Mesenchymal stem cell (in vitro differentiated cells and primary cell): Measurements from ENCODE around the gene GOLGA2.

Experiments
- DNase-seq: peaks from one replicate; pipeline ENCODE4 v3.0.0-alpha.2; 2013
- H2AFZ ChIP-seq: one replicate; pipeline ENCODE4 v1.6.1; 2013; ENCODE audit warnings: low read depth, mild to moderate bottlenecking, control low read depth, inconsistent platforms, low read length, moderate library complexity
- H2AK5ac ChIP-seq: 2 replicates; pipeline ENCODE4 v1.6.1; 2013; ENCODE audit warnings: low read length, moderate library complexity, mild to moderate bottlenecking, inconsistent platforms; ENCODE audit not compliant: severe bottlenecking
- H2BK120ac ChIP-seq: one replicate; pipeline ENCODE4 v1.6.1; 2013; ENCODE audit warnings: low read depth, mild to moderate bottlenecking, inconsistent platforms, low read length, moderate library complexity
- H2BK12ac ChIP-seq, 2 experiments: one replicate each; pipeline ENCODE4 v1.6.1; 2013; ENCODE audit warnings: inconsistent platforms in 2 of 2, low read length in 2 of 2, mild to moderate bottlenecking in 2 of 2, moderate library complexity in 2 of 2, control low read depth in 1 of 2
- H2BK15ac ChIP-seq: one replicate; pipeline ENCODE4 v1.6.1; 2013; ENCODE audit warnings: mild to moderate bottlenecking, low read depth, inconsistent platforms; ENCODE audit not compliant: poor library complexity, severe bottlenecking
- H2BK5ac ChIP-seq: 2 replicates; pipeline ENCODE4 v1.6.1; 2013; ENCODE audit warnings: low read depth, mild to moderate bottlenecking, low read length, control low read depth, inconsistent platforms; ENCODE audit not compliant: poor library complexity, severe bottlenecking
- H3K14ac ChIP-seq, 2 experiments: one replicate each; pipeline ENCODE4 v1.6.1; 2013; ENCODE audit warnings: inconsistent platforms in 2 of 2, low read length in 2 of 2, control low read depth in 1 of 2, mild to moderate bottlenecking in 1 of 2, moderate library complexity in 1 of 2
- H3K18ac ChIP-seq, 2 experiments: one replicate each; pipeline ENCODE4 v1.6.1; 2013; ENCODE audit warnings: inconsistent platforms in 2 of 2, low read length in 2 of 2, control low read depth in 1 of 2, low read depth in 1 of 2, mild to moderate bottlenecking in 1 of 2
- H3K23ac ChIP-seq, 2 experiments: one replicate each; pipeline ENCODE4 v1.6.1; 2013; ENCODE audit warnings: inconsistent platforms in 2 of 2, low read length in 2 of 2, mild to moderate bottlenecking in 2 of 2, moderate library complexity in 2 of 2, control low read depth in 1 of 2
- H3K27ac ChIP-seq: 2 replicates; pipeline ENCODE4 v1.5.1; 2013; ENCODE audit warnings: mild to moderate bottlenecking, moderate library complexity, low read length, control low read depth, inconsistent platforms; ENCODE audit not compliant: poor library complexity, severe bottlenecking
- H3K27me3 ChIP-seq, 2 experiments: 2 replicates each; pipeline versions ENCODE4 v1.6.1 to v1.7.0; 2013; ENCODE audit warnings: low read length in 2 of 2, mild to moderate bottlenecking in 2 of 2, moderate library complexity in 2 of 2, control low read depth in 1 of 2, inconsistent platforms in 1 of 2; ENCODE audit not compliant: control insufficient read depth in 1 of 2, insufficient read depth in 1 of 2
- H3K36me3 ChIP-seq, 2 experiments: 2 replicates each; pipeline versions ENCODE4 v1.6.1 to v1.7.0; 2013; ENCODE audit warnings: low read length in 2 of 2, control low read depth in 1 of 2, inconsistent platforms in 1 of 2, low read depth in 1 of 2, mild to moderate bottlenecking in 1 of 2; ENCODE audit not compliant: insufficient read depth in 2 of 2, control insufficient read depth in 1 of 2
- H3K4ac ChIP-seq, 2 experiments: one replicate each; pipeline ENCODE4 v1.6.1; 2013; ENCODE audit warnings: inconsistent platforms in 2 of 2, low read length in 2 of 2, mild to moderate bottlenecking in 2 of 2, moderate library complexity in 2 of 2, control low read depth in 1 of 2, low read depth in 1 of 2
- H3K4me1 ChIP-seq: 2 replicates; pipeline ENCODE4 v1.6.1; 2013; ENCODE audit warnings: low read depth, low read length, control low read depth; ENCODE audit not compliant: control insufficient read depth, insufficient read depth
- H3K4me2 ChIP-seq: 2 replicates; pipeline ENCODE4 v1.6.1; 2013; ENCODE audit warnings: low read length, mild to moderate bottlenecking, inconsistent platforms; ENCODE audit not compliant: poor library complexity, severe bottlenecking
- H3K4me3 ChIP-seq, 2 experiments: 2 replicates each; pipeline versions ENCODE4 v1.5.1 to v1.7.0; 2013; ENCODE audit warnings: low read length in 2 of 2, mild to moderate bottlenecking in 2 of 2, control low read depth in 1 of 2, low read depth in 1 of 2; ENCODE audit not compliant: insufficient read depth in 1 of 2
- H3K79me1 ChIP-seq: replicated peaks from 2 replicates; pipeline ENCODE4 v1.6.1; 2013; ENCODE audit warnings: mild to moderate bottlenecking, control low read depth, low read length, inconsistent platforms; ENCODE audit not compliant: poor library complexity, severe bottlenecking
- H3K9ac ChIP-seq: 2 replicates; pipeline ENCODE4 v1.7.0; 2013; ENCODE audit warnings: mild to moderate bottlenecking, low read length, moderate library complexity
- H3K9me3 ChIP-seq: 2 replicates; pipeline ENCODE4 v1.7.0; 2013; ENCODE audit warnings: mild to moderate bottlenecking, low read length; ENCODE audit not compliant: control insufficient read depth
- H4K8ac ChIP-seq: one replicate; pipeline ENCODE4 v1.6.1; 2013; ENCODE audit warnings: inconsistent platforms, mild to moderate bottlenecking, low read length, moderate library complexity
- H4K91ac ChIP-seq: one replicate; pipeline ENCODE4 v1.6.1; 2013; ENCODE audit warnings: mild to moderate bottlenecking, low read length, inconsistent platforms
- WGBS: methylation state at CpG from one replicate; pipeline ENCODE4 v1.1.7; 2013; ENCODE audit warnings: mixed read lengths; 5-methylcytosine and 5-hydroxymethylcytosine counted together

Gene GOLGA2

DNA sequence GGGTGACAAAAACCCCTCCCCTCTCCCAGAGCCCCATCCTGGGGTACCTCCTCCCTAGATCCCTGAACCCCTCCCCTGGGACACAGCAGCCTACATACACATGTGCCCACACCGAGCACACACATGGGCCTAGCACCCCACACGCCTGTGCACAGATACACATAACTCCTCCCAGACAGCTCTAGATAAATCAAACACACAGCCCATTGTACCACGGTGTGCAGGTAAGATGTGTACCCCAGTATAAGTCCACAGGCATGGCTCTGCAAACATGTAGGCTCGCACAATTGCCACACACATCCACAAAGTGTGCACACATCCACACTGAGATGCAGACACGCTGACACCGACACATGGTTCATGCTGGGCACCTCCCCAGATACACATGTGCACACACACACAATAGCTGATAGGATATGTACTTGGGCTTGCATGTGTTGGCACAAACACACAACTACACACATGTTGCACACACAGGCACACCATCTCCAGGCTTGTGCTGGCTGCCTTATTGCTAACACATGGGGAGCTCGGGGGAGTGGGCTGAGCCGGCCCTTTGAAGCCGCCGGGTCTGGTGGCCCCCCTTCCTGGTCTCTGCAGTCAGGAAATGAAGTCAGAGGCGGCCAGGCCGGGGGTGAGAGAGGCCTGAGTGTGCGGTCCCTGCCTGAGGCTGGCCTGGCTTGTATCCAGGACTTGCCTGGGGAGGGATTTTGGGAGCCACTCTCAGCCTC is 30.2 kb downstream of the GOLGA2 start:
- WGBS, result 25% methylated on average over 13 of the region's 13 CpGs

DNA sequence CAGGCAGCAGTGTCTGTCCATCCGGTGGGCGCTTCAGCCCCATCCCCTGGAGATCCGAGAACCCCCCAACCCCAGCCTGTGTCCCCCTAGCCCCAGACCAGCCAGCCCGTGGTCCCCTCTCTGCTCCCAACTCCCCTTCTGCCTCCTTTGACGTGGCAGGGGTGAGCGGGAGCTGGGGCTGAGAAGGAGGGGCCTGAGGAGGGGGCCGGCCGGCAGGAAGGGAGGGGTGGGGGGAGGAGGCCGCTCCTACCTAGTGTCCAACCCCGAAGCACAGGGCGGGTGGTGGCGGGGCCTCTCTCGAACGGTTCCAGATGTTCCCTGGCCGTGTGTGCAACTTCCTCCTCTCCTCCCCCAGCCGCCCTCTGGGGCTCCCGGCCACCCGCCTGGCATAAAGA is 31.0 kb downstream of the GOLGA2 start:
- peak; percentile 82 for DNase-seq
- Histone ChIP-seq H3K4me2 (peak overlapping the region; percentile 8), H3K18ac (peak overlapping the region; percentile 81 to 92), H3K27ac (no peak overlapping the region), H3K9ac (peak overlapping the region; percentile 94), H3K23ac (peak overlapping the region in 1 of 2 experiments; percentile 81), H3K14ac (no peak overlapping the region), H3K27me3 (no peaks in the 10 kb centered on the region), H2AK5ac (no peak overlapping the region), H2BK15ac (peak overlapping the region; percentile 91), H3K79me1 (peaks cover 1% of the 10 kb centered on the region), H2BK12ac (peak overlapping the region; percentile 44 to 90), H3K9me3 (no peaks in the 10 kb centered on the region), H4K91ac (peak overlapping the region; percentile 81), H4K8ac (peak overlapping the region; percentile 96), H2BK120ac (peak overlapping the region; percentile 90), H3K4ac (peak overlapping the region; percentile 75 to 94), H3K36me3 (peaks cover 29 to 54% of the 10 kb centered on the region in 2 experiments), H2AFZ (no peak overlapping the region), H3K4me3 (peak overlapping the region in 1 of 2 experiments; percentile 87), H3K4me1 (peaks cover 37% of the 10 kb centered on the region), H2BK5ac (no peak overlapping the region)
- WGBS, result 0% methylated on average over 3 of the region's 18 CpGs

More for the DNA sequence above, 30.2 kb downstream of the GOLGA2 start:
- H2BK120ac ChIP-seq, result peak overlapping the region; percentile 90
- no peak overlapping the region for H3K23ac ChIP-seq
- H3K14ac ChIP-seq, result peak overlapping the region in 1 of 2 experiments; percentile 50
- H3K4ac ChIP-seq, result peak overlapping the region; percentile 57 to 93
- H2AFZ ChIP-seq, result no peak overlapping the region
- H4K91ac ChIP-seq, result peak overlapping the region; percentile 95
- H4K8ac ChIP-seq, result peak overlapping the region; percentile 96
- H3K4me2 ChIP-seq, result no peak overlapping the region
- no peaks in the 10 kb centered on the region for H3K27me3 ChIP-seq
- peak overlapping the region; percentile 87 to 95 for H2BK12ac ChIP-seq
- H3K9ac ChIP-seq, result peak overlapping the region; percentile 74
- H3K4me1 ChIP-seq, result peaks cover 37% of the 10 kb centered on the region
- peak overlapping the region; percentile 12 for H3K27ac ChIP-seq
- H2BK5ac ChIP-seq, result no peak overlapping the region
- peak overlapping the region; percentile 82 for H2AK5ac ChIP-seq
- H3K4me3 ChIP-seq, result peak overlapping the region in 1 of 2 experiments; percentile 43
- H2BK15ac ChIP-seq, result peak overlapping the region; percentile 76
- H3K79me1 ChIP-seq, result peaks cover 1% of the 10 kb centered on the region
- peak overlapping the region; percentile 90 to 93 for H3K18ac ChIP-seq
- peak; percentile 78 for DNase-seq
- H3K9me3 ChIP-seq, result no peaks in the 10 kb centered on the region
- peaks cover 22 to 54% of the 10 kb centered on the region in 2 experiments for H3K36me3 ChIP-seq

DNA sequence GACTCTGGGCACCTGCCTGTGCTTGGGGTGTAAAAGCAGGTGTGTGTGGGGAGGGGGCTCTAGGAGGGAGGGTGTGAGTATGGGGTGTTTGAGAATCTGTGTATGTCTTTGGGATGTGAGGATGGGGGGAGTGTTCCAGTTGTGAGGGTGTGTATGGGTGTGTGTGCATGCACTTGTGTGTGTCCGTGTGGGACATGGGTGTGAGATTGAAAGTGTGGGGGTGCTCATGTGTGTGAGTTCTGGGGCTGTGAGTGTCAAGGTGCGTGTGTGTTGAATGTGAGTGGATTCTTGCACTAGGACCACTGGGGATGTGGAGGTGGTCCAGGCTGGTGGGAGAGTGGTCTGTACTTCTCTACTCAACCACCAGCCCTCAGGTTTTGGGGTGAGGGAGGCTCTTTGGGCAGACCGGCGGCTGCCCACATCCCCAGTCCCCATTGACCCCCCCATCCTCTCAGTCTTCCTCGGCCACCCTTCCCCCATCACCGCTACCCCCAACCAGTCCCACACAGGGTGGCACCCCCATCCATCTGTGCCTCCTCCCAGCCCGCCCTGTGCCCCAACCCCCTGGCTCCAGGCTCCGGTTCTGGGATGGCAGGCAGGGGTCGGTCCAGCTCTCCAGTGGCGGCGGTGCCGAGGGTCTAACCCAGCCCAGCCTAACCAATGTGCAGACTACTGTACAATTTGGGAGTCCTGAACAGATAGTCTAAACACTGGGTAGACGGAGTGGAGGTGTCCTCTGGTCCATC is 31.5 kb downstream of the GOLGA2 start:
- H3K9ac ChIP-seq, result peak overlapping the region; percentile 94
- H2BK120ac ChIP-seq, result peak overlapping the region; percentile 90
- no peak overlapping the region for H2BK5ac ChIP-seq
- peak overlapping the region; percentile 44 to 90 for H2BK12ac ChIP-seq
- peaks cover 35 to 59% of the 10 kb centered on the region in 2 experiments for H3K36me3 ChIP-seq
- peak overlapping the region; percentile 81 for H4K91ac ChIP-seq
- H3K4me2 ChIP-seq, result no peak overlapping the region
- peak overlapping the region in 1 of 2 experiments; percentile 71 for H3K14ac ChIP-seq
- no peaks in the 10 kb centered on the region for H3K9me3 ChIP-seq
- H3K27me3 ChIP-seq, result no peaks in the 10 kb centered on the region
- 74% methylated on average over 11 of the region's 13 CpGs for WGBS
- H3K79me1 ChIP-seq, result peaks cover 1% of the 10 kb centered on the region
- H3K23ac ChIP-seq, result peak overlapping the region in 1 of 2 experiments; percentile 81
- H3K27ac ChIP-seq, result no peak overlapping the region
- peak overlapping the region in 1 of 2 experiments; percentile 87 for H3K4me3 ChIP-seq
- no peak overlapping the region for H2AFZ ChIP-seq
- H3K4me1 ChIP-seq, result peaks cover 37% of the 10 kb centered on the region
- no peak for DNase-seq
- peak overlapping the region; percentile 63 for H2AK5ac ChIP-seq
- peak overlapping the region; percentile 91 for H2BK15ac ChIP-seq
- peak overlapping the region; percentile 75 to 94 for H3K4ac ChIP-seq
- H3K18ac ChIP-seq, result peak overlapping the region; percentile 81 to 92
- H4K8ac ChIP-seq, result peak overlapping the region; percentile 96
